ENCODE data around the gene TXNDC15. TPM values are rescaled to one million over a fixed set of nuclear protein-coding genes. Genes with fewer than 3 reads are reported as not detected.

TXNDC15 gene
- polyA plus RNA-seq, 1 donor: 64.4 TPM

- no peak for DNase-seq
Observed at GRCh38 chr5:134920848-134921575, 46.8 kb downstream of the TXNDC15 start.

DNA sequence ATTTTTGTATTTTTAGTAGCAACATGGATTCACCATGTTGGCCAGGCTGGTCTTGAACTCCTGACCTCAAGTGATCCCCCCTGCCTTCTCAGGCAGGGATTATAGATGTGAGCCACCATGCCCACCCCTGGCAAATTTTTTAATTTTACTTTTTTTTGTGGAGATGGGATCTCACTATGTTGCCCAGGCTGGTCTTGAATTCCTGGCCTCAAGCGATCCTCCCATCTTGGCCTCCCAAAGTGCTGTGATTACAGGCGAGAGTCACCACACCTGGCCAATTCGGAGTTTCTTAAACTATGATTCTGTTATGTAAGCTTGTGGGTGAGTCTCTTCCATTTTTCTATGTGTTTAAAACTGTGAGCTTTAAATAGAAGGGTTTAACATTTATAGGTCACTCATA, 58.3 kb downstream of the TXNDC15 start:
- DNase-seq: no peak

DNA sequence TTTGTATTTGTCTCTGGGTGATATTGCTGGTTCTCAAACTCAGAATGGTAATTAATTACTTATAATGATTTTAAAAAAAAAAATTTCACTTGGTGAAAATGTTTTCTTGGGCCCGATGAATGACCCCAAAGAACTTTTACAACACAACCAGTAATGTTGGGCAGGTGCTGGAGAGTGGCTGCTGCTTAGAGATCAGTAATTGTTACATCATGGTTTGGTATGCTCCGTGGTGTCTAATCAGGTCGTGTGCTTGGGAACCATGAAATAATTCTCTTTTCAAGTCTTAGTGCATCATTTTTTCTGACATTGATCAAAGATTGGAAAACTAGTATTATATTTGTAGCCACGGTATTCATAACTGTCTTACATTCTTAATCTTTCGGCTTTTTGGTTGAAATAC, 60.0 kb downstream of the TXNDC15 start:
- no peak for DNase-seq

GRCh38 chr5:134935711-134936602, 61.8 kb downstream of the TXNDC15 start:
- no peak for DNase-seq

- no peak for DNase-seq
Observed at GRCh38 chr5:134937526-134937925, 63.4 kb downstream of the TXNDC15 start.

- no peak for DNase-seq
Observed at GRCh38 chr5:134938030-134938429, 63.9 kb downstream of the TXNDC15 start.

DNA sequence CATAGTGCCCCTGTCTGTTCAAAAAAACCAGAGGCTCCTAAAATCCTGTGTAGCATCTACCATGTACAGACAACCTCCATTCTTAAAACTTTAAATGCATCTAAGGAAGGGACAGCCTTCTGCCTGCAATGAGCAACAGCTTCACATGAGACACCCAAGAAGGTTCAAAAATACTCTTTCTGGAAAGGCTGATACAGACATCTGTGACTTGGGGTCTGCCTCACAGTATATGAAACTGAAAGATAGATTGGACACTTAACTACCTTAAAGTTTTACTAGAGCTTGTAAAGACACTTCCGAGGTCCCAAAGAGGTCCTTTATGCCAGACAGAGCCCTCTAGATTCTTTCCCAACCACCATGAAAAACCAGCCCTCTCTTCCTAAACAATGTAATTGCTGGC, 65.3 kb downstream of the TXNDC15 start:
- no peak for DNase-seq

- DNase-seq: no peak
Observed at GRCh38 chr5:134943547-134943946, 69.4 kb downstream of the TXNDC15 start.

- no peak for DNase-seq
Observed at GRCh38 chr5:134944630-134945029, 70.5 kb downstream of the TXNDC15 start.

DNA sequence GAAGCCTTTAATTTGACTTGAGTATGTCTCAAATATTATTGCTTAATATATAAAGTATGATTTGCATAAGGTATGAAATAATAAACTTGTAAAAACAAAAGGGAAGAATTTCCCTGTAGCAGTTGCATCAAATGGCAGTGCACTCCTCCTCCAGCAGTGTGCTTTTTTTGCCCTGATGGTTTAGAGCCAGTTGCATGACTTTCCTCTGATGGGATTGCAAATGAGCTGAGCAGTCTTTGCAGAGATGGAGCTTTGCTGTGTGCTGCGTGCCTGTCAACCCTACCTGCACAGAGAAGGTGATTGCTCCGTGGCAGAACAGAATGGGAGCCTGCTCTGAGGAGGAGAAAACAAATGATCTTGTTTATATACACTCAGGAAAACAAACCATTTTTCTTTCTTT, 70.9 kb downstream of the TXNDC15 start:
- no peak for DNase-seq

GRCh38 chr5:134948911-134949310, 74.7 kb downstream of the TXNDC15 start:
- DNase-seq: peak; percentile 45

DNA sequence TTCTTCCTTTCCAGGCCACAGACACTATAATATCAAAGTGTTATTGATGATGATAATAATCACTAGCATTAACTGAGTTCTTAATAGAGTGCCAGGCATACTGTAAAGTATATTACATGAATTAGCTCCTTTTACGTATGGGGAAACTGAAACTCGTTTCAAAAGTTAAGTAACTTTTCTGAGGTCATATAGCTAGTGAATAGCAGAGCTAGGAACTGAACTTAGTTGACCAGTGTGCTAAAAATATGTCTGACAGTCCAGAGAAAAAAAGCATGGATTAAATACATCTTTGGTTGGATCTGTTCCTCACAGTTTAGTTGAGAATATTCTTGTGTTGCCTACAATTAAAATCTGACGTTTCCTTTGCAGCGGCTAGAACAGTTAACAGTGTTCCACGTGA, 75.1 kb downstream of the TXNDC15 start:
- DNase-seq: no peak

Other genes with a start within 250 kb of the TXNDC15 start
- 25.7 TPM for gene SAR1B, start 241.5 kb upstream of the TXNDC15 start, polyA plus RNA-seq (ENCODE audit: insufficient read length)
- gene SEC24A, start 225.6 kb upstream of the TXNDC15 start, polyA plus RNA-seq (ENCODE audit: insufficient read length): 15.6 TPM
- 43.7 TPM for gene CAMLG, start 135.8 kb upstream of the TXNDC15 start, polyA plus RNA-seq (ENCODE audit: insufficient read length)
- 54.2 TPM for gene DDX46, start 115.6 kb upstream of the TXNDC15 start, polyA plus RNA-seq (ENCODE audit: insufficient read length)
- 62.9 TPM for gene C5orf24, start 28.4 kb upstream of the TXNDC15 start, polyA plus RNA-seq (ENCODE audit: insufficient read length)
- 11.6 TPM for gene PCBD2, start 30.8 kb downstream of the TXNDC15 start, polyA plus RNA-seq (ENCODE audit: insufficient read length)
- gene CATSPER3, start 93.5 kb downstream of the TXNDC15 start, polyA plus RNA-seq (ENCODE audit: insufficient read length): 0.93 TPM
- gene PITX1, start 159.9 kb downstream of the TXNDC15 start, polyA plus RNA-seq (ENCODE audit: insufficient read length): 4.6 TPM